GM12873 (cell line): Measurements from ENCODE around the gene ABHD5.

Source experiments
- TF ChIP-seq, protein P1 (sequence below): IDR thresholded peaks from 2 replicates; pipeline ENCODE4 v1.5.1; 2012; ENCODE audit warnings: low read depth, mild to moderate bottlenecking, moderate library complexity, low read length, control low read depth; ENCODE audit not compliant: insufficient read depth; ENCODE audit errors: missing control alignments

Gene ABHD5

DNA sequence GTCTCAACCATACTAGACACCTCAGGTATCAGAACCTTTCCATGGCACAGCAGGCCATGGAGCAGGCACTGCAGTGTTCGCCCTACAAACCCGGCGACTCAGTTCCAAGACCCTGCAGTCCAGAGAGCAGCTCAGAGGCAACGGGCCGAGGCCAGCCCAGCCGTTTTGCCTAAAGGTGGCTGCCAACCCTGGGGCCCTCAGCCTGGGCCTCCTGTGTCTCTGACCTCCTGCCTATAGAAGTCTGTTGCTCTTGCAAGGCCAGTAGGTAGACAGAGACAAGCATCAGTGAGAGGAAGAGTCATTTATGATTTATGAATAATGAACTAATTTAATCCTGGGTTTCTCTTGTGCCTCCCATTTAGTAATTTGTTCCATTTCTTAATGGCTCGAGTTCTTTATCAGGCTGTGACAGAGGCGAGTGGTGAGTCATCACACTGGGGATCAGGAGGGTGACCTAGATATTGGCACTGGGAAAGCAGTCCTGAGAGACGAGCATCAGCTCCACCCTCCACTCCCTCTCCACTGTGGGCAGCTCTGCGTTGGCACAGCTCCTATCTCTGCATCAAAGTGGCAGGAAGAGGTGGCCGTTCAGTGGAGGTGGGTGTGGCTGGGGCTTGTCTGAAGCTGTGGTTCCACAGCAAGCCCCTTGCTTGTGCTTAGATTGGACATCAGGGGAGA, 79.8 kb downstream of the ABHD5 start:
- TF ChIP-seq, protein P1, sequence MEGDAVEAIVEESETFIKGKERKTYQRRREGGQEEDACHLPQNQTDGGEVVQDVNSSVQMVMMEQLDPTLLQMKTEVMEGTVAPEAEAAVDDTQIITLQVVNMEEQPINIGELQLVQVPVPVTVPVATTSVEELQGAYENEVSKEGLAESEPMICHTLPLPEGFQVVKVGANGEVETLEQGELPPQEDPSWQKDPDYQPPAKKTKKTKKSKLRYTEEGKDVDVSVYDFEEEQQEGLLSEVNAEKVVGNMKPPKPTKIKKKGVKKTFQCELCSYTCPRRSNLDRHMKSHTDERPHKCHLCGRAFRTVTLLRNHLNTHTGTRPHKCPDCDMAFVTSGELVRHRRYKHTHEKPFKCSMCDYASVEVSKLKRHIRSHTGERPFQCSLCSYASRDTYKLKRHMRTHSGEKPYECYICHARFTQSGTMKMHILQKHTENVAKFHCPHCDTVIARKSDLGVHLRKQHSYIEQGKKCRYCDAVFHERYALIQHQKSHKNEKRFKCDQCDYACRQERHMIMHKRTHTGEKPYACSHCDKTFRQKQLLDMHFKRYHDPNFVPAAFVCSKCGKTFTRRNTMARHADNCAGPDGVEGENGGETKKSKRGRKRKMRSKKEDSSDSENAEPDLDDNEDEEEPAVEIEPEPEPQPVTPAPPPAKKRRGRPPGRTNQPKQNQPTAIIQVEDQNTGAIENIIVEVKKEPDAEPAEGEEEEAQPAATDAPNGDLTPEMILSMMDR, result no peak

GRCh38 chr3:43771610-43772009, 80.9 kb downstream of the ABHD5 start:
- TF ChIP-seq, protein P1, result no peak

DNA sequence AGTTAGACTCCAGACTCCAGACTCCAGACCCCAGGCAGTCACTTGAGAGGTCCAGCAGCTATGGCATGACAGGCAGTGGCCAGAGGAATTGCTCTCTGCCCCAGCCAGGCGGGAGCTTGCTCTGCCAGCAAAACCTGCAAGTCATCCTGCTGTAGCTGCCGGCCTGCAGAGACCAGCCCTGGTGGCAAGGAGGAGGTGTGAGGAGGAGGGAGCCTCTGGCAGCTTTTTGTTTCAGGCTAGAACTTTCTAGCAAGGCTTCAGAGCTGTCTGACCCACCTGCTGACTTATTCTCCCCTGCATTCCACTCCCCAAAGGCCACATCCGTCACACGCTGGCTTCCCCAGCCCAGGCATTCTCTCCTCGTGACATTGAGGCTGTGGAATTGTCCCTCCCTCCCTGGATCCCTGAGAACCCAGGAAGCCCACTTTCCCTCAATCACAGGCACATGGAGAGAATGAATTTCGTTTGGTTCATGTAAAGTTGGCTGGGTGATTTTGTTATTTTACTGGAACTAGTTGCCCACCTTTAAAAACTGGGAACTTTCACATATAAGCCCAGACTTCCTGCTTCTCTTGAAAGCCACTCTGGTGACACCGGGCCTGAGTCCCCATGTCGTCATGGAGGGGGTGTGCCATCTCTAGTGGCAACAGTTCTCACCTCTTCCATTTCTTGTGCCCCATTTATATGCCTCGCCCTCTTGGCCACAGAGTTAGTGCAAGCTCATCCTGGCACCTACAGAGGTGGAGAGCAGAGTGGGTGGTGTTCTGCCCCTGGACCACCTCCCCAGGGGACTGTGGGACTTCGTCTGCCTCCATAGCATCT, 82.7 kb downstream of the ABHD5 start:
- TF ChIP-seq, protein P1, result no peak

DNA sequence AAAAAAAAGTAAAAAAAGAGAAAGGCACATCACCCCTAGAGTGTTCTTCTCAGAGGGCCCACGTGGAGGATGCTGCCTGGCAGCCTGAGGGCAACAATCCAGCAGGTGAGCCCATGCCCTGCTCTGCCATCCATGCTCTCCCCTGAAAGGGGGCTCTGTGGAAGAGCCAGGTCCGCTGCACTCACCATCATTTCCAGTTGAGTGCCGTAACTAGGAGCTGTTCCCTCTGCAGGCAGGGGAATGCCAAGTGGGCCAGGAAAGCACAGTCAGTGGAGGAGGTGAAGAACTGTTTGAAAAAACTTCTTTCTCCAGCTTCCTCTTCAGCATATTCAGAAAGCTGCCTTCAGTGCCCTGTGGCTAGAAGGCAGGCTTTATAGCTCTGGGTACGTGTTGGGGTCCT, 84.1 kb downstream of the ABHD5 start:
- TF ChIP-seq, protein P1, result no peak

- TF ChIP-seq, protein P1, result no peak
These were observed 85.4 kb downstream of the ABHD5 start for GRCh38 chr3:43776101-43776500.

DNA sequence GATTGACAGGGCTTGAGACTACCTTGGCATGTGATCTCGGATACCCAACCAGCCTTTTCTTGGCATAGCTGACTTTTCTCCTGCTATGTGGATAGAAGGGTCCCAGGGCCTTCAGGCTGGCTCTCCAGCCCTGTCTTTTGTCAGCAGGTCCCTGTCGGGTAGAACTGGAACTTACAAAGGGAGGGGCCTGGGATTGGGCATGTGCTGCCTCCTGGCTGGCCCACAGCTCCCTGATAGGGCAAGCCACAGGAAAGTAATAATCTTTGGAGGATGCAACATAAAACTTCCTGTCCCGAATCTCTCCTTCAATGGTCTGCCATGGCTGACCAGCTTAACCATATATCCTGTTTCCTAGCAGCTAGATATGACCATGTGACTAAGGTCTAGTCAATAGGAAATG, 89.1 kb downstream of the ABHD5 start:
- TF ChIP-seq, protein P1, result no peak

DNA sequence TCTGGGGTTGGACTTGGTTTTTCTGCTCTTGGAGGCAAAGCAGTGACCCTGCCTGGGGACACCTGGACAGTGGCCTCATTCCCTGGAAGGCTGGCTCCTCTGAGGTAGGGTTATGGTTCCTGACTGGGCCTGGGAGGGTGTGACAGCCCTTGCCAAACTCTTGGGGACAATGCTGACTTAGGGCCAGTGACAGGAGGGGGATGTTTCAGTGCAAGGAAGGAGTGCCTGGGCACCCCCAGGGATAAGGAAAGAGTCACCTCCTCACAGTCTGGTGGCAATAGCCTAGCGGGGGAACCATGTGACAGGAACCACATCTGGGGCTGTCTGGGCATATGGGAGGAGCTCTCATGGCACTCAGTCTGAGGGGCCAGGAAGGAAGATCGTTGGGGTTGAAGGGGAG, 91.8 kb downstream of the ABHD5 start:
- TF ChIP-seq, protein P1, result no peak
